Stimulated activated CD8-positive, alpha-beta memory T cell treated with anti-CD3 and anti-CD28 coated beads, Interleukin-4, amount 100 ng/mL, for 48 hours (primary cell): ENCODE data around the gene DNHD1.
"Not testable (repeated sequence)": the region's sequence is repeated elsewhere in the genome, so short reads cannot be mapped to it uniquely, and the experiment has no call there.

Source experiments
- DNase-seq: peaks from one replicate; pipeline ENCODE4 v3.0.0-alpha.2; 2020

DNHD1 gene

DNA sequence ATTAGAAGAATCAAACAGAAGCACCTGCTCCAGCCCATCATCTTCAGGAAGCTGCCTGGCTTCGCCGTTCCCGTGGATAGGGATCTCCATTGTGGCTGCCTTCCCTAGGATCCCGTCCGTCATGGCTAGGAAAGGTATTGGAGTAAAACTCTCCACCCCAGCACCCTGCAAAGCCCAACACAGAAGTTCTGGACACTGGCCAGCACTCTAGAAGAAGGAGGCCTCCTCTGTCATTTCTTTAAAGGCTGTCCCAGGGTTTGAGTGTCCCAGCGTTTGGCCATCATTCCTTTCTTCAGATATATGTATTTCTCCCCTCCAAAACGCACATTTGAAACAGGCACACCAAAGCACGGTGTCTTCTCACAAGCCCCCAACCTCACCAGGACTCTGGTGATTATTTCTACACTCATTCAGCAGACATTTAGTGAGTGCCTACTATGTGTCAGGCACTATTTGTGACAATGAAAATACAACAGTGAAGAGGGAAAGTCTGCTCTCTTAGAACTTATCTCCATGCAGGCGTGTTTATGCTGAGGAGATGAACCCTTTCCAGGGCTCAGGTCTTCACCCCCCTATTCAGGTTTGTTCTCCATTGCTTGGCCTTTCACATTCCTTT is 16.7 kb upstream of the DNHD1 start:
- no peak for DNase-seq

DNA sequence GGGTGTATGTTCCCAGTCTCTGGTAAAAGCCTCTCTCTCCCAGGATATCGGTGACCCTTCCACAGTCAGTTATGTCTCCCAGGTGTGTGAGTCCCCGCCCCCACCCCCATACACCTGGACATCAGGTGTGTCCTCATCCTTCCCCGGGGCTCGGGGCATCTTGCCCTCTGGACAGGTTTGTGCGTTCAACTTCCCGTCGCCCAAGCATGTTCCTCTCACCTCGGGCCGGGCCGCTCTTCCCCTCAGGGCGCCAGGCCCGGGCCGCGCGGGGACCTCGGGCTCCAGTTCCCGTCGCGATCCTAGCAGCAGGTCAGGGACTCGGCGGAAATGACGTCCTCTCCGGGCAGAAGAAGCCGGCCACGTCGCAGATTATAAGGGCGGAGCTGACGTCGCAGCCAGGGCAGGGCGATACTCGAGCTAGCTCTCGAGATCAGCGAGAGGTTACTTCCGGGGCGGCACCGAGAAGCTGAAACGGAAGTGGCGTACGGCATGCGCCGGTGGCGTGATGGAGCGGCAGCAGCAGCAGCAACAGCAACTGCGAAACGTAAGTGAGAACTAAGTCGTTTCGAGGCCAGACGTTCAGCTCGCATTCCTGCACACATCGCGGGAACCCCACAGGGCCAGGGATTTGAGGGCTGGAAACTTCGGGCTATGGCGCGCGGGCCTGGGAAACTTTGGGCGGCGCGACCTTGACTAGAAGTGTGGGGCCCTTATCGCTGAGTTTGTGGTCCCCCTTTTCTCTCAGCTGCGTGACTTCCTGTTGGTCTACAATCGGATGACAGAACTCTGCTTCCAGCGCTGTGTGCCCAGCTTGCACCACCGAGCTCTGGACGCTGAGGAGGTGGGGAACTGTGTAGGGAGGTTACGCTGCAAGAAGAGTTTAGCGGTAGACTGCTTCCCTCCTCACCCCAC is 15.8 kb upstream of the DNHD1 start, which contains the start of the genes ARFIP2 and TIMM10B:
Gene ARFIP2, minus strand, starts transcription at position 320 of the 912 bp plus-strand sequence. CDS start 910 bp downstream, outside the sequence.
Gene TIMM10B, plus strand, starts transcription at position 490 of the 912 bp plus-strand sequence. Its CDS starts 16 bp downstream, at position 506.
- peak; percentile 98 for DNase-seq

DNA sequence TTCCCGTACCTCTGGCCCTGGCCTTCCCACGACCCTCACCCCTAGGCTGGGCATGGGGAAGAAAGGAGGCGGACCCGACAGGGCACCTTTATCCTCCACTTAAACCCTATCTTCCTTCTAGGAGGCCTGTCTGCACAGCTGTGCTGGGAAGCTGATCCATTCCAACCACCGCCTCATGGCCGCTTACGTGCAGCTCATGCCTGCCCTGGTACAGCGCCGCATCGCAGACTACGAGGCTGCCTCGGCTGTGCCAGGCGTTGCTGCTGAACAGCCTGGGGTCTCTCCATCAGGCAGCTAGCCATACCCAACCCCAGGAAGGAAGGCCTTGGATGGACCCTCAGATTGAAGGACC is 15.2 kb upstream of the DNHD1 start:
- no peak for DNase-seq

DNA sequence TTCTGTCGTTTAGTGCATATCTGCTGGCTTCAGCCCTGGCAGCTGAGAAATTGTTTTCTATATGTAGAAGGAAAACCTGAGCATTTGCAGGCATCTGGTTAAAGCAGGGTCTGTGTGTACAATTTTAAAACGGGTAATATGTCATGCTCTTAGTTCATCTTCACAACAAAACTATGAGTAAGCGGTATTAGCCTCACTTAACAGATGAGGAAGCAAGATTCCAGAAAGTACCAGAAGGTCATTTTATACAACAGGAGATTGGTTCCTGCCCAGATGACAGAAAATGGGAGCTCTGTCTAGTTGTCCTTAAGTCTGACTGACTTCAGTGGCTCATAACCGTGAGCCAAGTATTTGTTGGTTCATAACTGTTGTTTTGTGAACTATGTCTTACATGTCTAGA is 14.6 kb upstream of the DNHD1 start:
- no peak for DNase-seq

DNA sequence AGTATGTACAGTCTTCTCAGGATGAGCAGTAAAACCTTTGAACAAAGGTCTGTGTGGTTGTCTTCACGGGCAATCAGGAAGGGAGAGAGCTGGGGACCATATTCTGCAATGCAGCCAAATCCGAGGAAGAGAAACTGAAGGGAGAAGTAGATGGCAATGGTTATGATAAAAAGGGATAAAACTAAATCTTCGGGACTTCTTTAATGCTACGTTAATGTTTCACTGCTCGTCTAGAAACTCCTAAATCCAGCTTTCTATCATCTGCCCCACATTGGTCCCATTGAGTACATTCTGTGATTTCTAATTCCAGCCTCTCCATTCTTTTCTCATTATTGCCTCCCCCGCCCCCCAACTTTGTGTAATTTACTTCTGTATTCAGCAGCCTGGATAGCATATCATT is 14.1 kb upstream of the DNHD1 start:
- no peak for DNase-seq

DNA sequence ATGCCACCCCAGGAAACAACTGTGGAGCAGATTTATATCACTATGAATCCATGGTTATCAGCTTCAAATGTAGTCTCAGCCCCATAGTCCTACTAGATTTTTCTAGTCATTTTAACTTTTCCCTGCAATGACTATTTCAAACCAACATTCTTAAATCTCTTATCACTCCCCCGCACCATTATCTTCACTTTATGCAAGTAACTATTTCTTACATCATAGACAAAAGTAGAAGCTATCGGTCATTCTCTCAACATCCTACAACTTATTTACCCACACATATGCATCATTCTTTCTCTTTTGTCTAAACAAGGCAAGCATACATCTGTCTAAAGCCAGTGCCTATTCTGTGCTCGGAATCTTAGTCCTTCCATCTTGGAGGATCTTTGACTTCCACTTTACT is 11.4 kb upstream of the DNHD1 start:
- DNase-seq = no peak

DNA sequence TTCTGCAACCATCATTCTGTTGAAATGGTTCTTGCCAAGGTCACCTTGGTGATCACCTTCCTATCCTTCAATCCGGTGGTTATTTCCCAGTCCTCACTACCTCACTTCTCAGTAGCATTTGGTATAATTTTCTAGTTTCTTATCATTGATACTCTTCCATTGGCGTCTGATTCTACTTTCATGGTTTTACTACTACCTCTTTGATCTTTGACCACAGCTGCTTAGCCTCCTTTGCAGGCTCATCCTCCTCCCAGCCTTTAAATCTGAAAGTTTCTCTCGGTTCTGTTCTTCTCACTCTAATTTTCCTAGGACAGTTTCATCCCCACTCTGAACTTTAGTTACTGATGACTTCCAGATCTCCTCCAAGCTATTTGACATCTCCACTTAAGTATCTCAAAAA is 10.8 kb upstream of the DNHD1 start:
- DNase-seq = no peak

DNA sequence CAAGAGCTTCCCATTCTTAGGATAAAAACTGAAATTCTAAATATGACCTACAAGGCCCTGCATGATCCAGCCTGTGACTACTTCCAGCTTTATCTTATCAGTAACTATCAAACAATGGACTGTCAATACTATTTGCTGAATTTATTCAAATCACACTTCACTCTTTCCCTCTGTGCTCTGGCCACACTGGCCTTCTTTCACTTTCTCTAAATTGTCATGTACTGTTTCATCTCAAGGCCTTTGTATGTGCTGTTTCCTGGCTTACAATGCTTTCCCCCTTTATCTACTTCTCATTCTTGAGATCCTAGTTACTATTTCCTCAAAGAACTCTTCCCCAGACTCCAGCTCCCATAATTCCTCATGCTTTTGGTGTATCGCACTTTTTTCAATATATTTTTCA is 10.1 kb upstream of the DNHD1 start:
- DNase-seq = no peak

DNA sequence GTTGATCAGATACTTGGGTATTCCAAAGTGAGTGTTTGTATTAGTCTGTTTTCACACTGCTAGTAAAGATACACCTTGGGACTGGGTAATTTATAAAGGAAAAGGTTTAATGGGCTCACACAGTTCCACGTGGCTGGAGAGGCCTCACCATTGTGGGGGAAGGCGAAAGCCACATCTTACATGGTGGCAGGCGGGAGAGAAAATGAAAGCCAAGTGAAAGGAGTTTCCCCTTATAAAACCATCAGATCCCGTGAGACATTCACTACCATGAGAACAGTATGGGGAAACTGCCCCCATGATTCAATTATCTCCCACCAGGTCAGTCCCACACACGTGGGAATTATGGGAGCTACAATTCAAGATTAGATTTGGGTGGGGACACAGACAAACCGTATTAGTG is 8.7 kb upstream of the DNHD1 start:
- DNase-seq = no peak

DNA sequence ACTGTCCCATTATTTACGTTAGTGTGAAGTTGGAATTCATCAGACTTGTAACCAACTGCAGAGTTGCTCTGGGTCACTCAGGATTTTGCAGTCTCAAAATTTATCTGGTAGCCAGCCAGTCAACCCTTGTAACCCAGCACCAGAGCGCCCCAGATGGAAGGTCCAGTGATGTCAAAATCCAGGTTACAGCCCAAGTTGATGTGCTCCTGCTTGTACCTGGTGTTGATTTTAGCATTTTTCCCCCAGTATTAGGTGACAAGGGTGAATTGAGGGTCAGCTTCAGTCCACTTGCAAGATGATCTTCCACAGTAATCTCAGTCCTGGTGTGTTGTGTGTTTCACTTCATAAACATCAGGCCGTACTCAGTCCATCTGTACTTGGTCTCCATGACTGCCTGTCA is 8.3 kb upstream of the DNHD1 start:
- no peak for DNase-seq

DNA sequence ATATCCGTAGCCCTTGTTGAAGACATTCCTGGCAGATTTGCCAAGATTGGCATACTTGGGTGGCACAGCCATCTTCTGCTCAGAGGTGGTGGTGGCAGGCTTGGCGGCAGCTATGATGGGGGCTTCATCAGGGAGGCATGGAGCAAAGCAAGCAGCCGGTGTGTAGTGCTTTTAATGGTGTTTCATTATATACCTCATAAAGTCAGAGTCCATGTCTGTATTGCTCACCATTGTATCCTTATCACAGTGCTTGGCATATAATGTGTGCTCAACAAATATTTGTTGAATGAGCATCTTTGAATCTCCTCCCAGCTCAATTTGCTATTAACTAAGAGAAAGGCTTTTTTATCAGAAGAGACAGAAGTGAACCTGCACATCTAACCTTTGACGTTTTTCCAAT is 7.8 kb upstream of the DNHD1 start:
- DNase-seq = no peak

DNA sequence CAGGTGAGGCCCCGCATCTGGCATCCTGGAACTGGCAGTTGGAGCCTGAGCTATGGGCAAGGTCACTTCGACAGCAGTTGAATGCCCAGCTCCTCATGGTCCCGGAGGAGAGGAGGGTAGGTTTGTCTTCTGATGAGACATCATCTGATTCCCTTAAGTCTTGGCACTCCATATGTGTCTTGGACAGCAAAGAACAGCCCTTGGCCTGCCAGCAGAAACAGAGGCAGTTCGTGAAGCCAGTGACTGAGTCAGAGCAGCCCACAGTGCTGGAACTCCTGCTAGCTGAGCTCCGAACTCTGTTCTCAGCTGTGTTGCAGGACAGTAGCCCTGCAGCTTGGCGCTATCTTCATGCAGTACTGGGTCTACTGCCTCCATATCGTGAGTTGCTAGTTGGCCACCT is 1.0 kb downstream of the DNHD1 start:
- DNase-seq = no peak

DNA sequence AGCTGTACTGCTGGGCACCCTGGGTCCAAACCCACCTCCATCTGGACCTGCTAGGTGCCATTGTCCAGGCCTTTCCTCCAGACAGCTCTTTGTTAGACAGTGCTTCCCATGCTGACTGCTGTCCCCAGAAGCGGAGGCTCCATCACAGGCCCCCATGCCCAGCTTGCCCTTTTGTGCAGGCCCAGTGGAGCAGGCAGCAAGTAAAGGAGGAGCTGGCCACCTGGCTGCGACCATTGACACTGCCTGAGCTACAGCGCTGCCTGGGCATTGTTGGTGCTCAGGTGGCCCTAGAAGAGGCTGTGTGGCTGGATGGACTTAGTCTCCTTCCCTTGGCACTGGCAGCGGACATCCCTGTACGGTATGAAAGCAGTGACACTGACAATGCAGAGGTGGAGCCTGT is 1.5 kb downstream of the DNHD1 start:
- DNase-seq = no peak

DNA sequence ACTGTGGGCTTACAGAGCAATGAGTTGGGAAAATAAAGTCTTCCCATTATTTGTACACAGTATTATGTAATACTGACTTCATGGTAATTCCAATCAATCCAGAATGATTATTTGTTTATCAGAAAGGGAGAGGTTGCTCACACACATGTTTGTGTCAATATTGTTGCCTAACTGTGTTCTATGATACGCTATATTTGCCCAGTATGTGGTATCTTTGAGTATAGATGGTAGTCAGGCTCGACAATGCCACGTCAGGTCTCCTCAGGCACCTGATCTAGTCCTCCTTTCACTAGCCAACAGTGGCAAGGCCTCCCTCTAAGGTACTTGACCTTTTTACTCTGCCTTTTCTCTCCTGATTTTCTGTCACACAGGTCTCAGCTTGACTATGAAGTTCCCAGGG is 5.3 kb downstream of the DNHD1 start:
- no peak for DNase-seq

DNA sequence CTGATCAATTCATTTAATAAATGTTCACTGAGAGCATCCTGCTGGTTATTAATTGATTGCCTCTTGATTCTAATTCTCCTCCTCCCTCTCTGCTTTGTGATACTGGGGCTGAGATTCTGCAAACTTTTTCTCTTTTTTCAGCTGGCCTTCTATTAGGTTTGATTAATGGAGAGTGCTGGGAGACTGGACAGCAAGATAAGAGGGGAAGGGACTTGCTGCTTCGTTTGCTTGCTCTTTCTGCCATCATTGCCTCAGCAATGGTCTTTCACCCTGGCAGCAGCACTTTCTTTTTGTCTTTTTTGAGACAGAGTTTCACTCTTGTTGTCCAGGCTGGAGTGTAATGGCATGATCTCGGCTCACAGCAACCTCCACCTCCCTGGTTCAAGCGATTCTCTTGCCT is 7.1 kb downstream of the DNHD1 start:
- no peak for DNase-seq

DNA sequence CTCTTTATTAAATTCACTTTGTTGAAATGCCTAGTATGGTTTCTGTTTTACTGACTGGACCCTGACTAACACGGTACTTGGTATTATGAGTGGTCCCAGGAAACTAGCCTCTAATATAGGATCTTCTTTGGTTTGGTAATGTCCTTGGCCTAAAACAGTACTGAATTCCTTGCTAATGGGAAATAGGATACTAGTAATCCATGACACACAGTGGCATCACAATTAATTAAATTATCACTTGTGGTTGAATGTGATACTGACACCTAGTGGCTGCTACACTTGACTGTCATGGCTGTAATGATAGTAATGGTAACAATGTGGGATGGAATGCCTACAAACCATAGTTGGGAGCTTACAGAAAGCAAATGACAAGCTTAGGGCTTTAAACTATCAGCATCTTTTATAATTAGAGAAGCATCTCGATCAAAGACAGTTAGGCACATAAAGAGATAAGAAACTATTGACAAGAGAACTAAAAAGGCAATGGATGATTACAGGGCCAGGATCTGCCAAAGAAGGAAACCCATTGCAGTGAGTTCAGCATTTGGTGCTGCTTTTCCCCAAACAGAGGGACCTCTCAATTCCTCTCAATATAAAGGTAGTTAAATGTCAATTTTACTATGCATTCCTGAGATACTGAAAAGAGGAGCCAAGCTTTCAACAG is 8.6 kb downstream of the DNHD1 start:
- DNase-seq = no peak

DNA sequence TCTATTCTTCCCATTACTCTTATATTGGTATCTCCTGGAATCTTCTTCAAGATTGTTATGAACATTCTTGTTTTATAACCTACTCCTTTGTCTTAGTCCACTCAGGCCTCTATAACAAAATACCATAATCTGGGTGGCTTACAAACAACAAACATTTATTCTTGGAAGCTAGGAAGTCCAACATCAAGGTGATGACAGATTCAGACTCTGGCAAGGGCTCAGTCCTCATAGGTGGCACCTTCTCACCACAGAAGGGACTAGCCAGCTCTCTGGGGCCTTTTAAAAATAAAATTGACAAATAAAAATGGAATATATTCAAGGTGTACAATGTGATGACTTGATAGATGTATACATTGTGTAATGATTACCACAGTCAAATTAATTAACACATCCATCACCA is 19.8 kb downstream of the DNHD1 start:
- no peak for DNase-seq

DNA sequence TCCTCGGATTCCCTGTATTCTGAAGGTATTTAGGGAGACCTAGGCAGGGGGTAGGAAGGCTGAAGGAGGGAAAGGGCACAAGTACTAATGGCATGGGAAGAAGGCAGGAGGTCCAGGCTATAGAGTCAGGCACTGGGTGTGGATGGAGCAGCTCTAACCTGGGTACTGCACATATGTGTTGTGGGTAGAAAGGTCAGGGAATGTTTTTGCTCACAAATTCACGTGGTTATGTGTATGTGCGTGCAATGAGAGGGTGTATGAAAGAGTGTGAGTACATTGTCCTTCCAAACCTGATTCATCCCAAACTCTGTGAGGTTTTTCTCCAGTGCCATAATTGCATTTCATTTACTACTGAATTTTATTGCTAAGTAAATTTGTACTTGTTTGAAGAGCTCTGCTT is 23.2 kb downstream of the DNHD1 start:
- no peak for DNase-seq

DNA sequence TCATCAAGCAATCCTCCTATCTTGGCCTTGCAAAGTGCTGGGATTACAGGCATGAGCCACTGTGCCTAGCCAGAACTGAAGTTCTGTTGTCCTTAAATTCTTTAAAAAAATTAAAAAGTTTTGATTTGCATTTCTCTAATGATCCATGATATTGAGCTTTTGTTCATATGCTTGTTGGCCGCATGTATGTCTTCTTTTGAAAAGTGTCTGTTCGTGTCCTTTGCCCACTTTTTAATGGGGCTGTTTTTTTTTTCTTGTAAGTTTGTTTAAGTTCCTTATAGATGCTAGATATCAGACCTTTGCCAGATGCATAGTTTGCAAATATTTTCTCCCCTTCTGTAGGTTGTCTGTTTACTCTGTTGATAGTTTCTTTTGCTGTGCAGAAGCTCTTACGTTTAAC is 24.9 kb downstream of the DNHD1 start:
- DNase-seq = not testable (repeated sequence)

DNA sequence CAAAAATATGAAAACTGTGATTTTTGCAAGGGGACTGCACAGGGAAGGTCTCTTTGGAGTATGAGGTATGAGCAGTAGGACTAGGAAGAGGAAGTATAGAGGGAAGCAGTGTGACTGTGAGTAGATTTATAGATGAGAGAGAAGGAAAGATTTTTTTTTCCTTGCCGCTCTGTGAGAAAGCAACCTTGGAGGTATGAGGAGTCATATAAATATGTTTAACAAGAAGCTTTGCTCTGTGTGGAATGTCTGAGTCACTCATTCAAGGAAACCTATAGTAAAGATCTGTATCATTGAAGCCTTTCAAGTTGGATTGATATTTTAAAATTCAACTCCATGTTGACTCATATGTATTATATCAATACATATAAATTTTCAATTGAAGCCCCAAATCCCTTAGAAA is 26.2 kb downstream of the DNHD1 start:
- no peak for DNase-seq

DNA sequence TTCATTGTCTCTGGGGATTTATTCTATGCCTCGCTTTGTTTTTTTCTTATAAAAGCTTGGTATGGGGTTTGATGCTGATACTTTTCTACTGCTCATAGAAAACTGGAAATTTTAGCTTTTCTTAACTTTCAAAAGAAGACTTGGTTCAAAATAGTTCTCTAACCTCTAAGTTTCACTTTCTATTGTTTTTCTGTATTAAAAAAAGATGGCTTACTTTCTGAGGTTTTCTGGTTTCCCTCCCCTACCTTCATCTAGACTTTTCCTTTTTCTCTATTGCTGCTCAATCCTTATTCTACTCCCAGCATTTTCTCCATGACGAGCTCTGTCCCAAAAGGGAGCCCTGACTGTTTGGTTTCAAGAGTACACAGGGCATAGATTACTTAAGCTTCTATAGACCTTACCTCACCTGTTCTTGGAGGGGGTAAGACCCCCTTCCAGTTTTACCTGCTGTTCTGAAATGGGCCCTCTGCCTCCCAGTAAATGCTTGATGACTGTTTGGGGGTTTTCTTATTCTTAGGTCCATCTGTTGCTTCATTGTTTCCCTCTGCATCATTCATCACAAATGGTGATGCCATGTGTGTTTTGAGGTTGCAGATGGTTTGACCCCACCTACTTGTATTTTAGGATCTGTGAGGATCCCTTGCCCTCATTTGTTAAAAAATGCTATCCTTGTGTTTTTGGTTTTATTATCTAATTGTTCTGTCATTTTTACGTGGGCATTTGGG is 29.5 kb downstream of the DNHD1 start:
- DNase-seq = no peak

DNA sequence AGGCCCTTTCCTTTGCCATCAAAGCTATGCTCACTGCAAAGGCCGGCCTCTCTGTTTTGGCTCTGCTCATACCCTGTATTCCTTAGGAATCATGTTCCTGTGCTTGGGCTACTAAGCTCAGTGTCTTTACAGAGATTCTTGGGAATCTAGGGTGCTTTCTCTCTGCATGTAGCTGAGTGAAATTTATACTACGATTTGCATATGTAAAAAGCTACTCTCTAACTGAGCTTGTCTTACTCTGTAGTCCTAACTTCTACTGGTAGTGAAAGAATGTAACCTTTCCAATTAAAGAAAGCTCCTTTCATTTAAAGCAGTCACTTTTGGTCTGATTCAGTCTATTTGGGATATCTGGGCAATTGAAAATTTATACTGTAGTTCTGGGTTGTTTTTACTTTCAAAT is 32.2 kb downstream of the DNHD1 start:
- DNase-seq = no peak

DNA sequence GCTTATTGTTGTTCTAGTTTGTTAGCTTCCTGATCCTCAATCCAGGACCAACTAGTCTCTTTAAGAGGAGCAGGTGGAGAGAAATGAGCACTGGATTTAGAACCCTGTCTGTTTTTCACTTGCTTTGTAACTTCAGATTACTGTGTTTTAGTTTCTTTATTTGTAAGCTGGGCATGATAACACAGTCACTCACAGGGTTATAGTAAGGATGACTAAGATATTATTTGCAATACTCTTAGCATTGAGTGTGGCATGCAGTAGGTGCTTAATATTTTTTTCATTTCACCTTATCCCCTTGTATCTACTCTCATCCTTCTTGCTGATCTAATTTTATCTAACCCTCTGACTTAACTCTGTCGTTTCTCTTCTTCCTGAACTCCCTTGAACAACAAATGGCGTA is 33.8 kb downstream of the DNHD1 start:
- DNase-seq = no peak
